GM12878 (cell line): Measurements from ENCODE around the gene LAMP1. TPM values are rescaled to one million over a fixed set of nuclear protein-coding genes. Genes with fewer than 3 reads are reported as not detected.

Experiments
- ATAC-seq: fragments of 200-7000 bp; cut with Tn5 transposase; 3 replicates; pipeline ENCODE4 v1.9.1; 2020; ENCODE audit warnings: mild to moderate bottlenecking, moderate library complexity
- BruUV-seq: library from RNA; stranded (reverse); fragments of 400-500 nt; replicated peaks from 2 replicates; lab custom pipeline; 2021; lab: Mats Ljungman, UMichigan
- CTCF ChIA-PET: fragments of 300-600 bp; sonication (Branson Sonifier 250); formaldehyde crosslinking; extraction: SDS; loops from one replicate; lab custom pipeline; 2021; ENCODE audit warnings: inconsistent platforms; lab: Yijun Ruan, JAX
- POLR2A ChIA-PET: fragments of 350-600 bp; formaldehyde crosslinking; extraction: SDS; loops from one replicate; lab custom pipeline; 2021; ENCODE audit warnings: inconsistent platforms; lab: Charles Lee
- RAD21 ChIA-PET: fragments of 300-600 bp; sonication (Branson Sonifier 250); formaldehyde crosslinking; loops from one replicate; lab custom pipeline; 2023; ENCODE audit warnings: antibody characterized with exemption; ENCODE audit not compliant: unreplicated experiment; lab: Charles Lee
- SMC1A ChIA-PET: fragments of 300-600 bp; sonication (Branson Sonifier 250); formaldehyde crosslinking; loops from one replicate; lab custom pipeline; 2023; ENCODE audit not compliant: unreplicated experiment, uncharacterized antibody; lab: Charles Lee
- DNase-seq: peaks from one replicate; pipeline ENCODE4 v3.0.0-alpha.2; 2011; ENCODE audit warnings: low read depth, low spot score
- FAIRE-seq: peaks from 3 replicates; lab custom pipeline; 2011; peaks lifted over from hg19 to GRCh38; lab: Jason Lieb, UNC
- H2AFZ ChIP-seq: 2 replicates; pipeline ENCODE4 v1.6.0; 2011; ENCODE audit warnings: low read depth, low read length, control low read depth; ENCODE audit not compliant: control insufficient read depth
- H3K27ac ChIP-seq: 2 replicates; pipeline ENCODE4 v1.5.1; 2011; ENCODE audit warnings: control low read depth; ENCODE audit not compliant: control insufficient read depth, insufficient read depth
- H3K27me3 ChIP-seq, 2 experiments: replicated peaks in 1 of 2; 2 replicates each; pipeline versions ENCODE4 v1.6.0 to v1.6.1; 2011; ENCODE audit warnings: low read length in 1 of 2; ENCODE audit not compliant: control insufficient read depth in 2 of 2, insufficient read depth in 2 of 2
- H3K36me3 ChIP-seq, 2 experiments: 2 replicates each; pipeline ENCODE4 v1.5.1; 2011; ENCODE audit warnings: low read length in 1 of 2; ENCODE audit not compliant: control insufficient read depth in 2 of 2, insufficient read depth in 2 of 2
- H3K4me1 ChIP-seq: 2 replicates; pipeline ENCODE4 v1.6.1; 2011; ENCODE audit warnings: mild to moderate bottlenecking, low read length, moderate library complexity, mixed read lengths; ENCODE audit not compliant: control insufficient read depth, insufficient read depth
- H3K4me2 ChIP-seq: 2 replicates; pipeline ENCODE4 v1.6.0; 2011; ENCODE audit warnings: control low read depth; ENCODE audit not compliant: control insufficient read depth, insufficient read depth
- H3K4me3 ChIP-seq: fragments of 200-600 bp; sonication (generic); 2 replicates; pipeline ENCODE4 v1.5.1; 2016
- H3K79me2 ChIP-seq: 2 replicates; pipeline ENCODE4 v1.6.0; 2011; ENCODE audit warnings: low read length; ENCODE audit not compliant: control insufficient read depth, insufficient read depth
- H3K9ac ChIP-seq: 2 replicates; pipeline ENCODE4 v1.8.0; 2011; ENCODE audit warnings: low read length, control low read depth, mixed read lengths; ENCODE audit not compliant: control insufficient read depth, insufficient read depth
- H3K9me3 ChIP-seq: replicated peaks from 3 replicates; pipeline ENCODE4 v1.5.1; 2011; ENCODE audit warnings: mild to moderate bottlenecking, low read length; ENCODE audit not compliant: control insufficient read depth, insufficient read depth
- H4K20me1 ChIP-seq: 2 replicates; pipeline ENCODE4 v1.6.0; 2011; ENCODE audit not compliant: control insufficient read depth, insufficient read depth
- FOXK2 ChIP-seq: fragments of 450-650 bp; IDR thresholded peaks from 2 replicates; pipeline ENCODE4 v1.6.1; 2017; ENCODE audit warnings: mild to moderate bottlenecking, moderate library complexity
- GABPA ChIP-seq: IDR thresholded peaks from 2 replicates; pipeline ENCODE4 v1.6.1; 2014; ENCODE audit warnings: antibody characterized with exemption, low read depth, mild to moderate bottlenecking, inconsistent platforms
- IRF3 ChIP-seq: fragments of 450-650 bp; IDR thresholded peaks from 2 replicates; pipeline ENCODE4 v1.6.1; 2014; ENCODE audit warnings: mild to moderate bottlenecking
- IRF5 ChIP-seq: fragments of 450-650 bp; IDR thresholded peaks from 2 replicates; pipeline ENCODE4 v1.6.1; 2017; ENCODE audit warnings: borderline replicate concordance
- NFXL1 ChIP-seq: fragments of 450-650 bp; IDR thresholded peaks from 2 replicates; pipeline ENCODE4 v1.6.1; 2017; ENCODE audit warnings: antibody characterized with exemption, mild to moderate bottlenecking, borderline replicate concordance
- NFYB ChIP-seq: IDR thresholded peaks from 2 replicates; pipeline ENCODE4 v1.6.1; 2011; ENCODE audit warnings: low read depth, mild to moderate bottlenecking, low read length, improper control_type of control experiment, moderate library complexity; ENCODE audit not compliant: insufficient read depth
- PAX8 ChIP-seq: fragments of 450-650 bp; IDR thresholded peaks from 2 replicates; pipeline ENCODE4 v1.6.1; 2017; ENCODE audit warnings: mild to moderate bottlenecking, moderate library complexity
- RAD51 ChIP-seq: fragments of 450-650 bp; IDR thresholded peaks from 2 replicates; pipeline ENCODE4 v1.6.1; 2016; ENCODE audit warnings: moderate library complexity, mild to moderate bottlenecking, inconsistent platforms
- RELA ChIP-seq: fragments of 450-650 bp; IDR thresholded peaks from 2 replicates; pipeline ENCODE4 v1.8.0; 2014; ENCODE audit warnings: borderline replicate concordance; ENCODE audit not compliant: partially characterized antibody
- ZBTB4 ChIP-seq: fragments of 450-650 bp; formaldehyde crosslinking; IDR thresholded peaks from 2 replicates; pipeline ENCODE4 v1.4.0; 2022; ENCODE audit warnings: mild to moderate bottlenecking, moderate library complexity
- ZNF24 ChIP-seq: fragments of 450-650 bp; IDR thresholded peaks from 2 replicates; pipeline ENCODE4 v1.6.1; 2017; ENCODE audit warnings: antibody characterized with exemption, mild to moderate bottlenecking
- WGBS: methylation state at CpG from one replicate; pipeline ENCODE4 v1.1.6; 2016; ENCODE audit warnings: low lambda C conversion rate; ENCODE audit not compliant: insufficient replicate concordance, insufficient coverage; ENCODE audit errors: missing lambda C conversion rate; 5-methylcytosine and 5-hydroxymethylcytosine counted together
- in situ Hi-C: fragments of 300-500 bp; cut with MboI; formaldehyde crosslinking; loops from 9 replicates; pipeline ENCODE4 v1.14.3; 2018; ENCODE audit warnings: mixed read lengths
- intact Hi-C: fragments of 100-400 bp; cut with micrococcal nuclease; formaldehyde crosslinking; loops from one replicate; pipeline ENCODE4 v1.14.2; 2022; ENCODE audit not compliant: unreplicated experiment
- polyA plus RNA-seq, 11 experiments: library from polyadenylated mRNA; depleted of rRNA in 4 of 11; unstranded in 6 of 11; stranded (reverse) in 5 of 11; fragments of >200 nt; fragmentation: Nextera tagmentation in 4 of 11; fragmentation: Illumina TruSeq in 1 of 11; extraction: Ambion mirVana in 4 of 11; extraction: Trizol in 1 of 11; gene quantifications; 1 replicate in 1 of 11; 2 replicates in 10 of 11; pipeline versions ENCODE4 v1.2.1 to v1.2.3, GENCODE V29; 2011 to 2016; ENCODE audit warnings: inconsistent platforms in 2 of 11, missing spikeins in 2 of 11, low read depth in 1 of 11
- total RNA-seq, 4 experiments: library from RNA; depleted of rRNA in 3 of 4; stranded (reverse); fragments of >200 nt in 3 of 4; fragmentation: Illumina TruSeq in 1 of 4; extraction: Trizol in 1 of 4; gene quantifications; 2 replicates each; pipeline versions ENCODE4 v1.2.1 to v1.2.3, GENCODE V29; 2013 to 2021

LAMP1 gene
- total and polyA plus RNA-seq, 10 of the 15 experiments (the other 5 are each of a cell fraction or from before 2014, with no cell fraction given) = 2.5 to 83.0 (median 32.7) TPM

GRCh38 chr13:113322890-113323651 is 26.0 kb downstream of the LAMP1 start (continued):
- TF ChIP-seq NFXL1 (no peak), NFYB (no peak), ZBTB4 (no peak), FOXK2 (no peak)

- no peaks in the 10 kb centered on the region for H3K9me3 ChIP-seq
- ChIA-PET RAD21 (interaction anchor here (1.0 kb wide), 1 partner anchor 65 kb away, joined by 3 read pairs; no protein-coding TSS in a partner anchor), CTCF (no interaction called here), SMC1A (interaction anchor here (1.8 kb wide), 1 partner anchor 25 kb away, joined by 8 read pairs; no protein-coding TSS in a partner anchor), POLR2A (no interaction called here)
- H3K27me3 ChIP-seq = no peaks in the 10 kb centered on the region
- WGBS = 100% methylated on average over 7 of the region's 7 CpGs
- H3K4me1 ChIP-seq = no peaks in the 10 kb centered on the region
- no peak overlapping the region for H3K4me3 ChIP-seq
- DNase-seq = no peak
- H3K79me2 ChIP-seq = no peaks in the 10 kb centered on the region
- in situ Hi-C loops = no loop called here
- no peak overlapping the region for H3K4me2 ChIP-seq
- BruUV-seq = no TSS peak
- no peak for FAIRE-seq
- no peak for TF ChIP-seq RAD51
- TF ChIP-seq IRF3 = no peak
- TF ChIP-seq GABPA = no peak
- TF ChIP-seq RELA = no peak
- TF ChIP-seq PAX8 = no peak
- TF ChIP-seq ZNF24 = no peak
- TF ChIP-seq IRF5 = no peak
- no peaks in the 10 kb centered on the region for H4K20me1 ChIP-seq
- peaks cover 13 to 14% of the 10 kb centered on the region in 2 experiments; a peak in 3 of 4 replicates for H3K36me3 ChIP-seq
- no peak overlapping the region for H2AFZ ChIP-seq
- no peak overlapping the region for H3K9ac ChIP-seq
- ATAC-seq = no peak
- no peak overlapping the region for H3K27ac ChIP-seq
- intact Hi-C loops = no loop called here
Measured at GRCh38 chr13:113323869-113324268, 26.8 kb downstream of the LAMP1 start.
